Ishikawa (cell line): ENCODE results near the gene CAMTA1.

ENCODE experiments used
- CEBPB ChIP-seq: IDR thresholded peaks from 2 replicates; pipeline ENCODE4 v1.6.1; 2012
- CREB1 ChIP-seq: IDR thresholded peaks from 2 replicates; pipeline ENCODE4 v1.6.1; 2012; ENCODE audit warnings: low read depth
- EGR1 ChIP-seq: IDR thresholded peaks from 2 replicates; pipeline ENCODE4 v1.6.1; 2012
- EP300 ChIP-seq: IDR thresholded peaks from 2 replicates; pipeline ENCODE4 v1.6.1; 2012; ENCODE audit warnings: borderline replicate concordance
- FOXM1 ChIP-seq: IDR thresholded peaks from 2 replicates; pipeline ENCODE4 v1.6.1; 2012; ENCODE audit warnings: low read depth, borderline replicate concordance
- MAX ChIP-seq: IDR thresholded peaks from 2 replicates; pipeline ENCODE4 v1.6.1; 2012
- NFIC ChIP-seq: IDR thresholded peaks from 2 replicates; pipeline ENCODE4 v1.6.1; 2012
- RAD21 ChIP-seq: IDR thresholded peaks from 2 replicates; pipeline ENCODE4 v1.6.1; 2012; ENCODE audit warnings: low read depth
- TAF1 ChIP-seq: IDR thresholded peaks from 2 replicates; pipeline ENCODE4 v1.6.1; 2012; ENCODE audit warnings: low read depth, mild to moderate bottlenecking
- TCF12 ChIP-seq: IDR thresholded peaks from 2 replicates; pipeline ENCODE4 v1.6.1; 2012; ENCODE audit warnings: low read depth
- TEAD4 ChIP-seq: IDR thresholded peaks from 2 replicates; pipeline ENCODE4 v1.6.1; 2012
- YY1 ChIP-seq: IDR thresholded peaks from 2 replicates; pipeline ENCODE4 v1.6.1; 2012; ENCODE audit warnings: low read depth
- ZBTB7A ChIP-seq: IDR thresholded peaks from 2 replicates; pipeline ENCODE4 v1.6.1; 2012; ENCODE audit warnings: low read depth
- TF ChIP-seq, protein P1 (sequence below): IDR thresholded peaks from 2 replicates; pipeline ENCODE4 v1.6.1; 2012; ENCODE audit warnings: low read depth, mild to moderate bottlenecking
- TF ChIP-seq, protein P2 (sequence below): IDR thresholded peaks from 2 replicates; pipeline ENCODE4 v1.6.1; 2012

CAMTA1 gene

DNA sequence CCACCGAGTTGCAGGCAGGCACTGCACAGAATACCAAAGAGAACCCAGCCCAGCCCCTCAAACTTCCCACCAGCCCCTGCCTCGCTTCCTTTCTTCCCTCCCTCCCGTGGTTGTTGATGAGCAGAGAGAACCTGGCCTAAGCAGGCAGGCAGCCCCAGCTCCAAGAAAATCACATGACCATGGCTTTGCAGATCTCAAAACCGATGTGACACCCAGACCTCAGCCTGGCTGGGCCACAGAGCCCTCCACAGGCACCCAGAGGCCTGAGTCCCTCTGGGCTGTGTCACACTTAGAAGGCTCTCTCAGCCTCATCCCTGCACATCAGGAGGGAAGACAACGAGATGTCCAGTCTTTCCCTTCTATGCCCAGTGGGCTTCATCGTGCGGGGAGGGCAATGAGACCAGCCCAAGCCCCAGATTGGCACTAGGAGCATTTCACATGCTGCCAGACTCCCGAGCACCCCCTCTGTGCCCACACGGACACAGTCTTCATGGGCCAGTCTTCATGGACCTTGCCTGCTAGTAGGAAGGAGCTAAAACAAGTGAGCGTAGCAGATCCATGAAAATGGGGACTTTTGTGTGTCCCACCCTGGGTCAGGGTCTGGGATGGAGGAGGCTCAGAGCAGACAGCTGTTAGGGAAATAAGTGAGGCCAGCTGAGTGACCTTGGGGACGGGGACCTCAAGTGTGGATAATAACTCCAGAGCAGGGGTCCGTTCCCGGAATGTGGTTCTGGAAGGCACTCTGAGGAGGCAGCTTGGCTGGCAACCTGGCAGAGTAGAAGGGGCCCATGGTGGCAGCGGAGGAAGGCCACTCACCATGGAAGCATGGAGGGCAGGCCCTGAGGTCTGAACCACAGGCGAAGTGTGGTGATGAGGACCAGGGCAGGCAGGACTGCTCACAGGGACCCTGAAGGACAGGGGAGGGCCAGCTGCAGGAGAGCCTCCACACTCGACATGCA, 781.4 kb downstream of the CAMTA1 start:
- TF ChIP-seq RAD21 (no peak), ZBTB7A (no peak), TCF12 (no peak), CREB1 (no peak), YY1 (no peak)

GRCh38 chr1:7567376-7567775, 782.1 kb downstream of the CAMTA1 start:
- TF ChIP-seq EP300: no peak
- no peak for TF ChIP-seq CREB1
- no peak for TF ChIP-seq ZBTB7A
- no peak for TF ChIP-seq EGR1
- no peak for TF ChIP-seq RAD21
- TF ChIP-seq NFIC: no peak
- no peak for TF ChIP-seq TCF12
- no peak for TF ChIP-seq FOXM1

DNA sequence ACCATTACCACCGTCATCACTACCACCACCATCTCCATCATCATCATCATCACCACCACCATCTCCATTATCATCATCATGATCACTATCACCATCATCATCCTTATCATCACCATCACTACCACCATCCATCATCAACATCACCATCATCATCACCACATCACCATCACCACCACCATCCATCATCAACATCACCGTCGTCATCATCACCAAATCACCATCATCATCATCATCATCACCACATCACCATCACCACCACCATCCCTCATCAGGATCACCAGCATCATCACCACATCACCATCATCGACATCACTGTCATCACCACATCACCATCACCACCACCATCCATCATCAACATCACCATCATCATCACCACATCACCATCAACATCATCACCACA, 782.8 kb downstream of the CAMTA1 start:
- TF ChIP-seq, protein P1, sequence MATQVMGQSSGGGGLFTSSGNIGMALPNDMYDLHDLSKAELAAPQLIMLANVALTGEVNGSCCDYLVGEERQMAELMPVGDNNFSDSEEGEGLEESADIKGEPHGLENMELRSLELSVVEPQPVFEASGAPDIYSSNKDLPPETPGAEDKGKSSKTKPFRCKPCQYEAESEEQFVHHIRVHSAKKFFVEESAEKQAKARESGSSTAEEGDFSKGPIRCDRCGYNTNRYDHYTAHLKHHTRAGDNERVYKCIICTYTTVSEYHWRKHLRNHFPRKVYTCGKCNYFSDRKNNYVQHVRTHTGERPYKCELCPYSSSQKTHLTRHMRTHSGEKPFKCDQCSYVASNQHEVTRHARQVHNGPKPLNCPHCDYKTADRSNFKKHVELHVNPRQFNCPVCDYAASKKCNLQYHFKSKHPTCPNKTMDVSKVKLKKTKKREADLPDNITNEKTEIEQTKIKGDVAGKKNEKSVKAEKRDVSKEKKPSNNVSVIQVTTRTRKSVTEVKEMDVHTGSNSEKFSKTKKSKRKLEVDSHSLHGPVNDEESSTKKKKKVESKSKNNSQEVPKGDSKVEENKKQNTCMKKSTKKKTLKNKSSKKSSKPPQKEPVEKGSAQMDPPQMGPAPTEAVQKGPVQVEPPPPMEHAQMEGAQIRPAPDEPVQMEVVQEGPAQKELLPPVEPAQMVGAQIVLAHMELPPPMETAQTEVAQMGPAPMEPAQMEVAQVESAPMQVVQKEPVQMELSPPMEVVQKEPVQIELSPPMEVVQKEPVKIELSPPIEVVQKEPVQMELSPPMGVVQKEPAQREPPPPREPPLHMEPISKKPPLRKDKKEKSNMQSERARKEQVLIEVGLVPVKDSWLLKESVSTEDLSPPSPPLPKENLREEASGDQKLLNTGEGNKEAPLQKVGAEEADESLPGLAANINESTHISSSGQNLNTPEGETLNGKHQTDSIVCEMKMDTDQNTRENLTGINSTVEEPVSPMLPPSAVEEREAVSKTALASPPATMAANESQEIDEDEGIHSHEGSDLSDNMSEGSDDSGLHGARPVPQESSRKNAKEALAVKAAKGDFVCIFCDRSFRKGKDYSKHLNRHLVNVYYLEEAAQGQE: no peak
- TF ChIP-seq ZBTB7A: no peak
- no peak for TF ChIP-seq TAF1
- TF ChIP-seq, protein P2, sequence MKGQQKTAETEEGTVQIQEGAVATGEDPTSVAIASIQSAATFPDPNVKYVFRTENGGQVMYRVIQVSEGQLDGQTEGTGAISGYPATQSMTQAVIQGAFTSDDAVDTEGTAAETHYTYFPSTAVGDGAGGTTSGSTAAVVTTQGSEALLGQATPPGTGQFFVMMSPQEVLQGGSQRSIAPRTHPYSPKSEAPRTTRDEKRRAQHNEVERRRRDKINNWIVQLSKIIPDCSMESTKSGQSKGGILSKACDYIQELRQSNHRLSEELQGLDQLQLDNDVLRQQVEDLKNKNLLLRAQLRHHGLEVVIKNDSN: no peak

DNA sequence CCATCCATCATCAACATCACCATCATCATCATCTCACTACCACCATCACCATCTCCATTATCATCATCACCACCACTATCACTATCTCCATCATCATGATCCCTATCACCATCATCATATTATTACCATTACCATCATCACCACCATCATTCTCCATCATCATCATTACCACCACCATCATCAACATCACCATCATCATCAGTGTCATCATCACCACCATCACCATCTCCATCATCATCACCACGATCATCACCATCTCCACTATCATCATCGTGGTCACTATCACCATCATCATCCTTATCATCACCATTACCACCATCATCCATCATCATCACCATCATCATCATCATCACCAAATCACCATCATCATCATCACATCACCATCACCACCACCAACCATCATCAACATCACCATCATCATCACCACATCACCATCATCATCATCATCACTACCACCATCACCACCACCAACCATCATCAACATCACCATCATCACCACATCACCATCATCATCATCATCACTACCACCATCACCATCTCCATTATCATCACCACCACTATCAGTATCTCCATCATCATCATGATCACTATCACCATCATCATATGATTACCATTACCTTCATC, 783.8 kb downstream of the CAMTA1 start:
- no peak for TF ChIP-seq TEAD4
- TF ChIP-seq FOXM1: no peak

DNA sequence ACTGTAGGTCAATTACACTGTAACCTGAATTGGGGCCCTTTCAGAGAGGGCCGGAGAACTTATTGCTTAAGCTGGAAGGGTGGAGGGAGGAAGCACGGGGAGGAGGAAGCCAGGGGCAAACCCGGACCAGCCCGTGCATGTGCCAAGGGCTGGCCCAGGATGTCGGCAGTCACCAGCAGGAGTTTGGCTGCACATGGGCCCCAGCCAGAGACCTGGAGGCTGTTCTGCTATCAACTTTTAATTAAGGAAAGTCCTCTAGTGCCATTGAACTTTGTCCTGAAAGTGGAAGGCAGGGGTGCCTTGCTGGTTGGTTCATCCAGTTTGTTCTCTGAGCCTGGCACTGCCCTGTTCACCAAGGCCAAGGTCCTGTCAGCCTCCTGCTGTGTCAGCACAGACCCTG, 785.1 kb downstream of the CAMTA1 start:
- no peak for TF ChIP-seq CEBPB

DNA sequence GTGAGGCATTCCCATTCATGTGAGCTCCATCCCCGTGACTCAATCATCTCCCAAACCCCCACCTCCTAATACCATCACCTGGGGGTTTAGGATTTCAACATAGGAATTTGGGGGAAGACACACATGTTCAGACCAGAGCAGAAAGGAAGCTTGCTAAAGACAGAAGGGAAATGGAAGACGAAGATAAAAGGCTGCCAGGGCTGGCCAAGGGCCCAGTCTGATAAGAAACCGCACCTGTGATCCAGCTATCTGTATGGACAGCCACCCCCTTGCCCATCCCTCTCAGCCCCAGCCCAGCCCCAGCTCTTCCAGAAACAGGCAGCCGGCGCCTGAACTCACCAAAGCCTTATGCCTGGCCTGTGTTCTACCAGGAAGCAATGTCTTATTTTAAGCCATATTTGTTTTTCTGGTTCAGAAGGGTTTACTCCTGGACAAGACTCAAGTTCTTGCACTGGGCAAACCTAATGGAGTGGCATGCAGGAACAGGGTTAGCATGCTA, 787.4 kb downstream of the CAMTA1 start:
- TF ChIP-seq CREB1 (no peak), NFIC (no peak), RAD21 (no peak), TEAD4 (no peak), TAF1 (no peak), FOXM1 (no peak), MAX (no peak), EP300 (no peak), YY1 (no peak), TCF12 (no peak), ZBTB7A (no peak), EGR1 (no peak), CEBPB (no peak)
- TF ChIP-seq, protein P1: no peak
- TF ChIP-seq, protein P2: no peak

GRCh38 chr1:7573481-7573880, 788.2 kb downstream of the CAMTA1 start:
- TF ChIP-seq EP300: no peak
- no peak for TF ChIP-seq YY1
- TF ChIP-seq TCF12: no peak
- no peak for TF ChIP-seq NFIC
- TF ChIP-seq MAX: no peak
- no peak for TF ChIP-seq TAF1
- TF ChIP-seq, protein P2: no peak
- no peak for TF ChIP-seq EGR1
- no peak for TF ChIP-seq FOXM1
- TF ChIP-seq CEBPB: no peak
- TF ChIP-seq, protein P1: no peak
- no peak for TF ChIP-seq CREB1
- no peak for TF ChIP-seq RAD21
- no peak for TF ChIP-seq ZBTB7A
- TF ChIP-seq TEAD4: no peak
